ENCODE results near the gene FTO. TPM values are rescaled to one million over a fixed set of nuclear protein-coding genes. Genes with fewer than 3 reads are reported as not detected.

FTO gene
- total RNA-seq, 1 donor from 2014 or later: 98.6 TPM

GRCh38 chr16:53805113-53805512 is 101.2 kb downstream of the FTO start:
- Histone ChIP-seq H3K4me1 (no peaks in the 10 kb centered on the region), H3K27me3 (ENCODE audit: low read depth) (no peaks in the 10 kb centered on the region), H3K9me3 (peaks cover 5% of the 10 kb centered on the region), H3K36me3 (no peaks in the 10 kb centered on the region), H3K4me3 (no peak overlapping the region), H3K27ac (no peak overlapping the region)
- ATAC-seq: no peak
- TF ChIP-seq, protein P1, sequence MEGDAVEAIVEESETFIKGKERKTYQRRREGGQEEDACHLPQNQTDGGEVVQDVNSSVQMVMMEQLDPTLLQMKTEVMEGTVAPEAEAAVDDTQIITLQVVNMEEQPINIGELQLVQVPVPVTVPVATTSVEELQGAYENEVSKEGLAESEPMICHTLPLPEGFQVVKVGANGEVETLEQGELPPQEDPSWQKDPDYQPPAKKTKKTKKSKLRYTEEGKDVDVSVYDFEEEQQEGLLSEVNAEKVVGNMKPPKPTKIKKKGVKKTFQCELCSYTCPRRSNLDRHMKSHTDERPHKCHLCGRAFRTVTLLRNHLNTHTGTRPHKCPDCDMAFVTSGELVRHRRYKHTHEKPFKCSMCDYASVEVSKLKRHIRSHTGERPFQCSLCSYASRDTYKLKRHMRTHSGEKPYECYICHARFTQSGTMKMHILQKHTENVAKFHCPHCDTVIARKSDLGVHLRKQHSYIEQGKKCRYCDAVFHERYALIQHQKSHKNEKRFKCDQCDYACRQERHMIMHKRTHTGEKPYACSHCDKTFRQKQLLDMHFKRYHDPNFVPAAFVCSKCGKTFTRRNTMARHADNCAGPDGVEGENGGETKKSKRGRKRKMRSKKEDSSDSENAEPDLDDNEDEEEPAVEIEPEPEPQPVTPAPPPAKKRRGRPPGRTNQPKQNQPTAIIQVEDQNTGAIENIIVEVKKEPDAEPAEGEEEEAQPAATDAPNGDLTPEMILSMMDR (IDR thresholded peaks at IDR 0.05): no peak
- intact Hi-C loops (cut with DNase I): no loop called here
- DNase-seq: no peak

- intact Hi-C loops (cut with DNase I): no loop called here
- peaks cover 4% of the 10 kb centered on the region for H3K9me3 ChIP-seq
- ATAC-seq: no peak
Measured at GRCh38 chr16:53805752-53806151, 101.8 kb downstream of the FTO start.

DNA sequence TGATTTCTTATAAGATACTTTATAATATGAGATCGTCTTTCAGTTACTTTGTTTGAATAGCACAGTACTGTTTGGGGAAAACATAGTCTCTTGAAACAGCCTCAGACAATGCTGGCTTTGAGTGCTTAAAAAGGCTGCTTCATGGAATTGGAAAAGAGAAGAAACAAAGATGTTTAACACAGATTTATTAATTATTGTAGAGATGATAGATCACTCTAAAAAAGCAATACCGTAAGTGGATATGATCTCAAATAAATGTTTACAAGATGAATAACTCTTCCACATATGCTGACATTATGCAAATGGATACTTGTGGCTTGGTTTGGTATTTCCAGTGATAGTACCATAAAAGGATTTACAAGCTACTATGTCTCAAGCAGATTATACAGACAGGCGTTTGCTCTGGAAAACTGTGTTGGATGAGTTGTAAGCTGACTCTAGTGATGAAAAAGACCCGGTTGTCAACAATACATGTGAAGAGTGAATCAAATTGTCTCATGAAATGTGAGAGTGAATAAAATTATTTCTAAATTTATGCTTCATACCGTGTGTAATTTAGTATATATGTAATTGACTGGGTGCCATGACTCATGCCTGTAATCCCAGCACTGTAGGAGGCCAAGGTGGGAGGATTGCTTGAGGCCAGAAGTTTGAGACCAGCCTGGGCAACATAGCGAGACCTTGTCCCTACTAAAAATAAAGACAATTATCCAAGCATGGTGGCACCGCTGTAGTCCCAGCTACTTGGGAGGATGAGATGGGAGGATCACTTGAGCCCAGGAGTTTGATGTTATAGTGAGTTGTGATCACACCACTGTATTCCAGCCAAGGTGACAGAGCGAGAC is 105.4 kb downstream of the FTO start:
- no peaks in the 10 kb centered on the region for H3K4me1 ChIP-seq
- H3K4me3 ChIP-seq: no peak overlapping the region
- H3K36me3 ChIP-seq: peaks cover 31% of the 10 kb centered on the region
- H3K9me3 ChIP-seq: no peaks in the 10 kb centered on the region
- H3K27ac ChIP-seq: no peak overlapping the region
- TF ChIP-seq, protein P1 (IDR thresholded peaks at IDR 0.05): no peak
- intact Hi-C loops (cut with DNase I): no loop called here
- DNase-seq (no peak), ATAC-seq (no peak)
- no peaks in the 10 kb centered on the region for H3K27me3 ChIP-seq (ENCODE audit: low read depth)

More at GRCh38 chr16:53805752-53806151, 101.8 kb downstream of the FTO start:
- Histone ChIP-seq H3K27ac (no peak overlapping the region), H3K36me3 (peaks cover 6% of the 10 kb centered on the region), H3K4me1 (no peaks in the 10 kb centered on the region), H3K4me3 (no peak overlapping the region), H3K27me3 (ENCODE audit: low read depth) (no peaks in the 10 kb centered on the region)
- DNase-seq: no peak
- TF ChIP-seq, protein P1 (IDR thresholded peaks at IDR 0.05): no peak

- no peak overlapping the region for H3K27ac ChIP-seq
- no peak for DNase-seq
- no peak for ATAC-seq
- peaks cover 40% of the 10 kb centered on the region for H3K36me3 ChIP-seq
- H3K9me3 ChIP-seq: no peaks in the 10 kb centered on the region
- TF ChIP-seq, protein P1 (IDR thresholded peaks at IDR 0.05): no peak
- intact Hi-C loops (cut with DNase I): no loop called here
- H3K27me3 ChIP-seq (ENCODE audit: low read depth): no peaks in the 10 kb centered on the region
- no peak overlapping the region for H3K4me3 ChIP-seq
- H3K4me1 ChIP-seq: peaks cover 13% of the 10 kb centered on the region
Measured at GRCh38 chr16:53812914-53813313, 109.0 kb downstream of the FTO start.

DNA sequence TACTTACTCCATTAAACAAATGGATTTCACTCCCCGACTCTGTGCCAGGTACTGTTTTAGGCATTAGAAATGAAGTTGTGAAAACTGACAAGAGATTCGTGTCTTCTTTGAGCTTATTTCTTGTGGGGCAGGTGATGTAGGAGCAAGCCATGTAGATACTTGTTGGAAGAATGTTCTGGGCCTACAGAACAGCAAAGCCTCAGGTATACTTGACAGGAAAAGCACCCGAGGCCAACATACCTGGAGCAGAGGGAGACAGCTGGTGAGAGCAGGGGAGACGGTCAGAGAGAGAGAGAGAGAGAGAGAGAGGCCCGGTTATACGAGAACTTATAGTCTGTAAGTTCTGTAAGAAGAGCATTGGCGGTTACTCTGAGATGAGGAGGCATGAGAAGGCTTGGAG is 110.8 kb downstream of the FTO start:
- Histone ChIP-seq H3K9me3 (no peaks in the 10 kb centered on the region), H3K27me3 (ENCODE audit: low read depth) (no peaks in the 10 kb centered on the region), H3K36me3 (peaks cover 40% of the 10 kb centered on the region), H3K27ac (no peak overlapping the region), H3K4me1 (peaks cover 14% of the 10 kb centered on the region), H3K4me3 (no peak overlapping the region)
- ATAC-seq (no peak), DNase-seq (no peak)
- TF ChIP-seq, protein P1 (IDR thresholded peaks at IDR 0.05): no peak
- intact Hi-C loops (cut with DNase I): no loop called here

Measured in lower lobe of right lung (tissue), 2 donors.